Inflammatory macrophage treated with lipopolysaccharide for 1 hour (primary cell): ENCODE results near the gene ZNF777.
"Not testable (repeated sequence)": the region's sequence is repeated elsewhere in the genome, so short reads cannot be mapped to it uniquely, and the experiment has no call there.

Experiments
- DNase-seq, 2 donors: peaks; one replicate each; pipeline ENCODE4 v3.0.0-alpha.2; 2020 to 2022

The ZNF777 gene

DNA sequence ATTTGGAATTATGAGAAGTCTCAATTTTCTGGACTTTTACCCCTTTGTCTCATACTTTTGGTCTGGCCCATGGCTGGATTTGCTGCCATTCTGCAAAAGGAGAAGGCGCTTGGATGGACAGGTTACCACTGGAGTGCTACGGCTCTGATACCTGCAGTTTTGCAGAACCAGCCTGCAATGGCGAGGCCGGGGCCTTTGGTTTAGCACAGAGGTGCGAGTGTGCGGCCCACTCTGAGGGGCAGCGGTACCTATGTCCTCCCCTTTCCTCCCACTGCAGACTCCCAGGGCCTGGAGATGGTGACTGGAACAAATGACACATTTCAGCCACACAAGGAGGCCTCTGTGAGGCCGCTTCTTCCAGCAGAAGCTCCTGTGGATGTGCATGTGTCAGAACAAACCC, 11.9 kb downstream of the ZNF777 start:
- DNase-seq = no peak

DNA sequence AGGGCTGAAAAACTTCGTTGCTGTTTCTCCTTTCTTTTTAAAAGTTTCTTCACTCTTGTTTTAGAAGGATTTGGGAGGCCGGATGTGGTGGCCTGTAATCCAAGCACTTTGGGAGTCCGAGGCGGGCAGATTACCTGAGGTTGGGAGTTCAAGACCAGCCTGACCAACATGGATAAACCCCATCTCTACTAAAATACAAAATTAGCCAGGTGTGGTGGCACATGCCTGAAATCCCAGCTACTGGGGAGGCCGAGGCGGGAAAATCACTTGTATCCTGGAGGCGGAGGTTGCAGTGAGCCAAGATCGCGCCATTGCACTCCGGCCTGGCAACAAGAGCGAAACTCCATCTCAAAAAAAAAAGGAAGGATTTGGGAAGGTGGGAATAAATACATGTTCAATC, 14.8 kb downstream of the ZNF777 start:
- DNase-seq = not testable (repeated sequence)

DNA sequence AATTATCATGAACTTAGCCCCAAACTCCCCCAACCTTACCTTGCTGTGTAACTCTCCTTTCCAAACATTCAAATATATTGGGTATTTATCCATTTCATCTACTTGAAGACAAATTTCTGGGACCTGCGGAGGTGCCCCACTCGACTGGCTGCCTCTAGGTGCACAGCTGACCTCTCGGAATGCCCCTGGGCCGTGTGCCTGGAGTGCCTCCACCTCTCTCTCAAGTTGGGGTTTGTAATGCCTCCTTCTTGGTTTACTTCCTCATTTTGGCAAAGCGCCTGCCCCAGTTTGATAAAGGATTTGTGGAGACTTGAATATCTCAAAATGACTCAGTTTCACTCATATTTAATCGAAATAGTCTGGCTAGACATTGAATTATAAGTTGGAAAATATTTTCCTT, 16.6 kb downstream of the ZNF777 start:
- DNase-seq = no peak

DNA sequence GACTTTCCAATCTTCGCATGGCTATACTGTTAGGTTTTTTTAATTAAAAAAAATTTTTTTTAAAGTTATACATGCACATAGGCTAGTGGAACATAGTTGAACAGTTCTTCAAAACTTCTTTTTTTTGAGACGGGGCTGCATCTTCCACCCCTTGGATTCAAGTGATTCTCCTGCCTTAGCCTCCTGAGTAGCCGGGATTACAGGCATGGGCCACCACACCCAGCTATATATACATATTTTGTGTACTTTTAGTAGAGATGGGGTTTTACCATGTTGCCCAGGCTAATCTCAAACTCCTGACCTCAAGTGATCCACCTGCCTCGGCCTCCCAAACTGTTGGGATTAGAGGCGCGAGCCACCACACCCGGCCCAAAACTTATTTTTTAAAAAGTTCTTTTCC, 17.3 kb downstream of the ZNF777 start:
- no peak for DNase-seq

DNA sequence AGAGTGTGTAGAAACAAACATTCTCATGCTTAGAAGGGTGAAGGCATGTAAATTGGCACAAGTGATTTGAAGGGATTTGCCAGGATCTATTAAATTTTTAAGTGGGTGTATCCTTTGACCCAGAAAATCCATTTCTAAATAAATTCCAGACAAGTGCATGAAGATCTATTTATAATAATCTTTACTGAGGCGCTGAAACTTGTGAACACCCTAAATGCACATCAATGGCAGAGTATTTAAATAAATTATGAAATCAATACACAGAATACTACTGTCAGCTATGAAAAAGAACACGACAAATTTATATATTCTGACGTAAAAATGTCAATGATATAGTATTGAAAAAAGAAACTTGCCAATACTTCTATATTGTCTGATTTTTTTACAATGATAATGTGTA, 17.9 kb downstream of the ZNF777 start:
- DNase-seq = no peak

DNA sequence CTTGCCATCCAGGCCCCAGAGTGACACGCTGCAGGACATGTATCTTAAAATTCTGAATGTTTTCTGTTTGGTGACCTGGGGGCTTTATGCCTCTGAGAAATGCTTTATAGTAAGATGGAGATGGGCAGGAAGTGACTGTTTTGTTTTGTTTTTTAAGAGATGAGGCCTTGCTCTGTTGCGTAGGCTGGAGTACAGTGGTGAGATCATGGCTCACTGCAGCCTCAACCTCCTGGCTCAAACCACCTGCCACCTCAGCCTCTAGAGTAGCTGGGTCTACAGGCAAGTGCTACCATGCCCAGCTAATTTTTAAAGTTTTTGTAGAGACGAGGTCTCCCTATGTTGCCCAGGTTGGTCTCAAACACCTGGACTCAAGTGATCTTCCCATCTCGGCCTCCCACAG, 20.6 kb downstream of the ZNF777 start:
- no peak for DNase-seq

DNA sequence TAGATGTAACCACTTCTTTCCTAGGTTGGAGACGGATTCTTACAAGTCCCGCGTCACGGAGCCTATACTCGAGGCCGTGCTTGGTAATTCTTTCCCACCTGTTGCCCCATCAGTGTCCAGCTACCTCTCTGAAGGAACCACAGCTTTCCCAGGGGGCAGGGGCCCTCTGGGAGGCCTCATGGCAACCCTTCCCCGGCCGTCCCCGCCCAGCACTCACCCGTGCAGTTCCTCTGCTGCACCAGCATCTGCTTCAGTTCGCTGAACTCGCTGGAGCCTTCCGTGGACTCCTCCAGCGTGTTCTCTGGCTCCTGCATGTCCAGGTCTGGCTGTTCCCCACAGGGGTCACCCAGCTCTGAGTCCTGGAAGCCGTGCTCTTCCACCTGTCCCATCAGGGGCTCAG, 24.5 kb downstream of the ZNF777 start:
- no peak for DNase-seq

DNA sequence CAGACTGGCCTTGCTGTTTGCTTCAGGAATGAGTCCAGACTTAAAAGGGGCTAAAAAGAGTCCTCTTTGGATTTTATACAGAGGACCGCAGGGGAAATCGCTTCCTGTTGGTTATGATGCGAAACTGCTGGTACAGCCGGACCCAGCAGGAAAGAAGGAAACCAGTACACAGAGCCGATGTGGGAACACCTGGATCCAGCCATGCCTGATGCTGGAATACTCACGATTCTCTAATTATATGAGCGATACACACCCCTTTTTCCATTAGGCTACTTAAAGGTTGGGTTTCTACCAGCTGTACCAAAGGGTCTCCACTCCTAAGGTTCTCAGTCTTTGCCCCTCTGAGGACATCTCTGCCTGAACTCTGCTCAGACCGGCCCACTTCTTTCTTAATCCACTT, 27.7 kb downstream of the ZNF777 start:
- no peak for DNase-seq

DNA sequence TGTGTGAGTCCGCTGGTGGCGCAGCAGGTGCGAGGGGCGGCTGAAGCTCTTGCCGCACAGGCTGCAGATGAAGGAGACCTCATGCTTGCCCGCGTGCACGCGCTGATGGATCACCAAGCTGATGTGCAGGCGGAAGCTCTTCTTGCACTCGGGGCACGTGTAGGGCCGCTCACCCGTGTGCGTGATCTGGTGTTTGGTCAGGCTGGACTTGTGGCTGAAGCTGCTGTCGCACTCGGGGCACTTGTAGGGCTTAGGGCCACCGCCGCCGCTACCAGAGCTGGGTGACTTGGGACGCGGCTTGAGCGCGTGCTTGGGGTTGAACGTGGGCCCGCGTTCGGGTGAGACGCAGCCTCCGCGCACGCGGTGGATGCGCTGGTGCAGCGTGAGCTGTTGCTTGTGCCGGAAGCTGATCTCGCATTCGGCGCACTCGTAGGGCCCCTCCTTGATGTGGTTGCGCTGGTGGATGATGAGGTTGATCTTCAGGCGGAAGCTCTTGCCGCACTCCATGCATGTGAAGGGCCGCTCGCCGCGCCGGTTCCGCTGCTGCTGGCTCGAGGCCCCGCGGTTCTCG, 28.7 kb downstream of the ZNF777 start:
- DNase-seq = no peak

DNA sequence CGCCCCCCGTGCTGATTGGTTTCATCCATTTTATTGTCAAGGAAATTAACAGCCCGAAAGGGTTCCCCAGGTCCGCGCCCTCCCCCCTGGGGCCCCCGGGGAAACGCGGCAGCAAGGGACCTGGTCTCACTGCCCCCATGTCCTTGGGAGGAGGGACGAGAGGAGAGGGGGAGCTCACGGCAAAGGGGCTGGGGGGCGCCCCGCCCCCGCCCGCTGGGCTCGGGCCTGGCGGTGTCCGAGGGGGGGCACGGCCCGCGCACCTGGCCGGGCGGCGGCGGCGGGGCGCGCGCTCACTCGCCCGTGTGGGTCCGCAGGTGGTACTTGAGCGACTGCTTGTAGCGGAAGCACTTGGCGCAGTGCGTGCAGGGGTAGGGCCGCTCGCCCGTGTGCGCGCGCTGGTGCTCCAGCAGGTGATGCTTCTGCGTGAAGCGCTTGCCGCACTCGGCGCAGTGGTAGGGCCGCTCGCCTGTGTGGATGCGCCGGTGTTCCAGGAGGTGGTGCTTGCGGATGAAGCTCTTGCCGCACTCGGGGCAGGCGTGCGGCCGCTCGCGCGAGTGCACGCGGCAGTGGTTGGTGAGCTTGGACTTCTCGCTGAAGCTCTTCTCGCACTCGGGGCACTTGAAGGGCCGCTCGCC, 29.3 kb downstream of the ZNF777 start:
- no peak for DNase-seq

DNA sequence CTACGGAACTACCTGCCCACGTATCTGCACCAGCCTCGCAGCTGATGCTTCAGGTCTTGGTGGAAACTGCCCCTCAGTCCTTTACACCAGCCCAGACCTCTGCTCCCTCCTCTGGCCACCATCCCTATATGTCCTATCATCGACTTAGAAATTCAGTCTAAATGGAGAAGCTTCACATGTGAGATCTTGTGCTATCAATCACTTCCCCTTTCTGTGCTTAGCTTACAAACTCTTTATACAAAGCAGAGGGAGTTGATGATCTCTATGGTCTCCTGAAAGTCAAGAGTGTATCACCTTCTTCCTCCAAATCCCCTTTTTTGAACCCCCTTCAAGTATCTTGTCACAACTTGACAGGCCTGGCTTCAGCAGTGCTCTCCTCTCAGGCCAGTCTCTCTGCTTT, 30.7 kb downstream of the ZNF777 start:
- DNase-seq = no peak

DNA sequence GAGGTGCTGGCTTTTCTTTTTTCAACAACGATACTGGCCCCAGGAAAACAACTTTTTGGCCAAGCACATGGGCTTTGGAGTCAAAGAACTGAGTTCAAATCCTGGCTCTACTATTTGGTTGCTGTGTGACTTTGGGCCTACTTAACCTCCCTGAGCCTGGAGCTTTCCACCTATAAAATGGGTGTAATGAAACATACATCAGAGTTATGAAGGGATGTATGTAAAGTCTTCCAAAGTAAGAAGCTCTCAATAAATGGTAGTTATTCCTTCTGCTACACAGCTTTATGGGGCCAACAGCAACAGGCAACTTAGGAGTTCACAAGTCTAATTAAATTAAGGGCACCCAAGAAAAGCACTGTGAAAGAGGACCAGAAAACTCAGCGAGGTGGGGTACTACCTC, 33.0 kb downstream of the ZNF777 start:
- no peak for DNase-seq

DNA sequence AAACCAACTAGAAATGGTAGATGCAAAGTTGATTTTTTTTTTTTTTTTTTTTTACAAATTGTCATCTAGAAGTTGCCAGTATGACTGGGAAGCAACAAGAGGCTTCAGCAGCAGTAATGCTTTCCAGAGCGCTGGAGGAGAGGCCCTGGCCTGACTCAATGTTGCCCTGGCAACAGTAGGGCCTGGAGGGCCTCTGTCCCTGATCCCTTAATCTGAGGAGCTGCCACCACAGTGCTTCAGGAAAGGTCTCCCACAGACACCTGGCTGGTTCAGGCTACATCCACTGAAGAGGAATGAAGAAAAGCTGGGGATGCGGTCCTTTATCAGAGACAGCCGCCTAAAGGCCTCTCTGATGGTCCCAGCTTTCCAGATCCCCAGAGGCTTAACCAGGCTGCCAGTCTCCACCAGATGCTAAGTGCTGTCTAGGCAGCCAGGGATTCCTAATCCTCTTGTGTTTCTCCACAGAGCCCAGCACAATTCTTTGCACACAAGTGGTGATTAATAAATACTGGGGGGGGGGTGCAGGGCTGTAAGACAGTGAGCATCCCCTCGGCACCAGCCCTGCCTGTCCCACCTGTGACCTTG, 33.7 kb downstream of the ZNF777 start:
- no peak for DNase-seq

DNA sequence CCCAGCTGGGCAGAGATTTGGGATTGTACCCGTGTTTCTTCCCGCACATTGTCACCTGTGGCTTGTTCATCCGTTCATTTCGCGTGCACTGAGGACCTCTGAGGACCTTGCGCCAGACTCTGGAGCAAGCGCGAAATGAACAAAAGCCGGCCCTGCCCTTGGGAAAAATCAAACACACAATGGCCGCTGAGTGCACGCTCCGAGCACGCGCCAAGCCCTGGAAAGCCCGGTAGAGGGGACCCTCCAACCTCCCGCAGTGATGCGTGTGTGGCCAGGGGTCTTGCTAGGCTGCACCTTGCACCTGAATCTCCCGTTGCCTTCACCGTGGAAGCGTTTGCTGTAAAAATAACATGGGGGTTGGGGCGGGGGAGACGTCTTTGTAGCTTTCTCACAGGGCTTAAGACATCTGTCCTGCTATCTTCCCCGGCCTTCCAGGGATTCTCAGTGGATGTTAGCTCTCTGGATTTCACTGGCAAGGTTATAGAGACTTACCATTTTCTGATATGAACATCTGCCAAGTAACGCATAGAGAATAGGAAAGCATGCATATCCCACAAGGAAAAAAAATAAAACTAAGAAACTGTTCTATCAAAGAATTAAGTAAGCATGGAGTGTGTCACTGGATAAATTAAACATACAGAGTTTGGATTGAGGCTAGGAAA, 37.3 kb downstream of the ZNF777 start:
- no peak for DNase-seq

DNA sequence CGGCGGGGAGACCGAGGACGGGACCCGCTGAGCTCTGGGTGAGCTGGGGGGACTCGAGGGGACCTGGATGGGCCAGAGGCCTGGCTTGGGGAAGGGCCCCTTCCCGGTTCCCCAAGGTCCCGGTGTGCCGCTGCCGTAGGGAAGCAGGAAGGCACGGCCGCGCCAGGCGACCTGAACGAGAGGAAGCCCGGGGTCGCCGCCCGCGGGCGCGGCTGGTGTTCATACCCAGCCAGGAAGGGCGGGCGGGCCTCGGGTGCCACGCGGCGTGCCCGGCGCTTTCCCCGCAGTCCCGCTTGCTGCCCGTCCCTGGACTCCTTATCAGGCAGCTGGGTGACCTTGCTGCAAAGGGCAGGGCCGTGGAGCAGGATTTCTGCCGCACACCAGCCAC, 38.0 kb downstream of the ZNF777 start:
- DNase-seq = no peak

DNA sequence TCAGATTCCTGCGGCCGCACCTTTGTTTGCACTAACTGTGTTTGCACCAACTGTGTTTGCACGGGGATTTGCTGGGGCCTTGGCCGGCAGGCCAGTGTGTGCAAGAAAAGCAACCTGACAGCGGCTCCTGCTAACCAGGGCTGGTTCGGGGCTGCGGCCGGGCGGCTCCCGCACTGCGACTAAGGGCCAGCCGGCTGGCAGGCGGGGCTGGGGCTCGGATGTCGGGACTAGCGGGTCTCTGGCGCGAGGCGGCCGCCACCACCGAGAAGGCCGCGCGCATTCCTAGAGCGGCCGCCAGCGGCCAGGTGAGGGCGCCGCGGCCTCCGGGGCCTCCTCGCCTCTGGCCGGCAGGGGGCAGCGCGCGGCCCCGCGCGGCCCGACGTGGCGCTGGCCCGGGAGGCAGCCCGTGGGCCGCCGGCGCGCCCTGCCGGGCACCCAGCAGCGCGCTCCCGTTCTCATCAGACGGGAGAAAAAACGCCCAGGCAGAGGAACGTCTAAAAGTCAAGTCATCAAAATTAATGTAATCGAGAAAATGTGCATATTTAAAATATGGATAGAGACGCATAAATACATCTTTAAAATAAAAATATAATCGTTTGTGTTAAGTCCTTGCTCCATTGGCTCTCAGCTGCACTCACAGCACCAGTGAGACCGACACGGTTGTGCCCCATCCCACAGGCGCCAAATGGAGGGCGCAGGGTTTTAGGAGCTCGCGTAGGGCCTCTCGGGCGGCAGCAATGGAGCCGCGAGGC, 38.5 kb downstream of the ZNF777 start:
- peak; percentile 57 to 78 for DNase-seq

DNA sequence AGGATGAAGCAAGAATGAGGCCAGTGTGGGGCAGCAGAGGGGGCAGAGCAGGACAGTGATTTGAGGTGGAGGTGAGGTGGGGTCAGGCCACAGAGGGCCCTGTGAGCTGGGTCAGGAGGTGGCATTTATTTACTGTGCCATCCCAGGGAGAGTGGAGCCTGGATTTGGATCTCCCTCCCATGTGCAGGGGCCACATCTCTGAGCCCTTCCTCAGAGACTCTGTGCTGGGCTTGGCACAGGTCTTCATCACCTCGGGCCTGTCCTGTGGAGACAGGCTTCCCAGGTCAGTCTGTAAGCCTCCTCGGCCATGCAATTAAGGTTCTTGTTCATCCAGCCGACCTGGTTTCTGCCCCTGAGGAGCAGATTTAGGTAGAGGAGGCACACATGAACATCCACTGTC, 40.9 kb downstream of the ZNF777 start:
- no peak for DNase-seq

DNA sequence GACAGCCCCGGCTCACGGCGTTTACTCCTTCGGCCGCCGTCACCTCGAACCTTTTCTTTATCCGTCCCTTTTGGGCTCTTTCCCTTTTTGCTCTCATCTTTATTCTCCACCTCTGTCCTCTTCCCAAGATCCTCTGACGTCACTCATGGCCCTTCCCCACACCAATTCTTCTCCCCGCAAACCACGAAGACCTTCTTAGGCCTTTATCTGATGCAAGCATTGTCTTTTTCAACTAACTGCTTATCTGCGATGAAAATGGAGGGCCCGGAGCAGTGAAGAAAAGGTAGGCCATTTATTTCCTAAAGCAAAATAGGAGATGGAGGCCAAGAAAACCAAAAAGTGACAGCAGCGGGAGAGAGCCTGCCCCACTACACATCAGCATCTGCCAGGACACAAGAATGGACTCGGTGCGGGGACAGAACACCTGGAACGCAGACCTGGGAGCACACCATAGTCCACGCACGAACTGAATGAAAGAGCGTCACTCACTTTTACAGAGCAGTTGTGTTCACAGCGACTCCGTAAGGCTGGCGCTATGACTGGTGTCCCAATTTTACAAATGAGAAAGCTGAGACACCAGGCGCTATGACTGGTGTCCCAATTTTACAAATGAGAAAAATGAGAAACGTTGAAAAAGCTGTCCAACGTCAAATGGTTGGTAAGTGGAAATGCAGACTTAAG, 45.3 kb downstream of the ZNF777 start:
- no peak for DNase-seq

DNA sequence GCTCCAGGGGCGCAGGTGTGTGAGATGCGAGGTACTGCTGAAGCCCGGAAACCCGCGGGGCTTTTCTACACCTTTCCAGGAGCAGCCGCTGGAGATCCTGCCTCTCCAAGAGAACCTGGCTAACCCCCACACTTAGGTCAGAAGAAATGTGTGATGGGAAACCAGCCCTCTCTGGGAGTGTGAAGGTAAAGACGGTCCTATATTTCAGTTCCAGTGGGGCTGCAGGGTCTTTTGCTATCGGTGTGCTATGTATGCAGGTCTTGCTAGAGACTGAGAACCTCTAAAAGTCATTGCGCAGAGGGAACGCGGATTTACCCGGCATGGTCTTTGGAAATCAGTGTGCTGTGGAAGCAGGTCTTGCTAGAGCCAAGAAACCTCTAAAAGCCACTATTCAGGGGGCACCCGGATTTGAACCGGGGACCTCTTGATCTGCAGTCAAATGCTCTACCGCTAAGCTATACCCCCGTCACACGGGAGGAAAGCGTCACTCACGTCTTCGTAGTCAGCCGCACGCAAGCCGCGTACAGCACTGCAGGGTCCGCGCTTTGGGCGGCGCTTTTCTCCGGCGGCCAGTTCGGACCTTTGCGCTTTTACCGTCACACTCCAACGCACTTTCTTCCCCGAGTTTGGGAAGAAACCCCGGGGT, 46.0 kb downstream of the ZNF777 start:
- no peak for DNase-seq

DNA sequence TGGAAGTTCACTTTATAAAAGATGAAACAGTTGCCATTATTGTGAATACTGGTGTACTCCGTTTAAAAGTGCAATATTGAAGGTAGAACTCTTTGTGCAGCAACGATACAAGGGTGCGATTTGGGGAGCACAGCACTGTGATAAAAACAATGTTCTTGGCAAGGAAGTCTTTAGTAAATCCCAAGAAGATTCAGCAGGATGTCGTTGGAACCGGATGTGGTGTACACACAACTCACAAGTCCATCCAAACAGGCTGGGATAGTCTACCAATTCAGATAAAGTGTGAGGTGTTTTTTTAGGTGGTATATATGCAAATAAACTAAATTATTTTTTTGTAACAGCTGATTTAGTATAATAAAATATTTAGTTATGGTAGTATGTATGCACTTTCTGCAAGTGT, 46.7 kb downstream of the ZNF777 start:
- no peak for DNase-seq

DNA sequence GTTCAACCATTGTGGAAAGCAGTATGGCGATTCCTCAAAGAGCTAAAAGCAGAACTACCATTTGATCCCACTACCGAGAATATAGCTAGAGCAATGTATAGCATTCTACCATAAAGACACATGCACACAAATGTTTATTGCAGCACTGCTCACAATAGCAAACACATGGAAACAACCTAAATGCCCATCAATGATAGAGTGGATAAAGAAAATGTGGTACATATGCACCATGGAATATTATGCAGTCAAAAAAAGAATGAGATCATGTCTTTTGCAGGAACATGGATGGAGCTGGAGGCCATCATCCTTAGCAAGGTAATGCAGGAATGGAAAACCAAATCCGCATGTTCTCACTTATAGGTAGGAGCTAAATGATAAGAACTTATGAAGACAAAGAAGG, 47.8 kb downstream of the ZNF777 start:
- DNase-seq = not testable (repeated sequence)

DNA sequence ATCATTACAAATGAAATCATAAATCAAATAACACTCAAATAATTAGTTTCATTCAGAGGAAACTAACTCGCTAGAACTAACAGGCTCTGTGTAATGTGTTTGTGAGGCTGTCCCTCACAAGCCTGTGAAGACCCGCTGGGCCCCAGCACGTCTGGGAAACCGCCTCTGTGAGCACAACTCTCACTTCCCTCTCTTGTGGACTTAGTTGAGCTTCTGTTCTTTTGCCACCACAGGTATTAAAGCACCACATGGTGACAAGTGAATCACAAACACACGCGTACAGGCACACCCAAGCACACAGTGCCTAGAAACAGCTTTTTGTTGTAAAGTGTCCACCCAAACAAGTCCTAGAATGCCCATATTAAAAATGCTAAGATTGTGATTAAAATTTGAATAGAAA, 51.0 kb downstream of the ZNF777 start:
- DNase-seq = no peak

DNA sequence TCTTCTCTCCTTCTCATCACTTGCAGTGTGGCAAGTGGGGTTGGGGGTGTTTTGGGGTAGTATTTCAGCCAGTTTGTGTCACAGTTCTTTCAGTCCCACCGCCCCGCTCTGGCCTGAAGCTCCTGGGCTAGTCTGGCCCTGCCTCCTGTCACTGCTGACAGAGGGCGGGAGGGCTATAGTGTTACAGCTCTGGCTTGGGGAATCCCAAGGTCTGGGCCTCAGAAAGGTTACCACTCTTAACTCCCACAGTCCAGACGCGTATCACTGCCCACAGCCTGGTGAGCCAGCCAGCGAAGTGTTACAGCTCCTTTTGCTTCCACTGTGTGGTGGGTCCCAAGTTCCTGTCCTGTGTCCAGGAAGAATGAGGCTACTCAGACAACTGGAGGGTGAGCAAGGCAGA, 56.0 kb downstream of the ZNF777 start:
- DNase-seq = no peak
